Activated naive CD4-positive, alpha-beta T cell treated with anti-CD3 and anti-CD28 coated beads for 36 hours (primary cell): ENCODE results near the gene SAMD4A. TPM values are rescaled to one million over a fixed set of nuclear protein-coding genes. Genes with fewer than 3 reads are reported as not detected.

Source experiments
- CTCF ChIA-PET: fragments of 350-600 bp; sonication (Branson Sonifier 250); formaldehyde crosslinking; loops from one replicate; lab custom pipeline; 2021; ENCODE audit warnings: antibody characterized with exemption; lab: Charles Lee
- DNase-seq: peaks from one replicate; pipeline ENCODE4 v3.0.0-alpha.2; 2020
- H3K27ac Mint-ChIP-seq: one replicate; pipeline ENCODE4 v1.8.0; 2021; ENCODE audit warnings: mild to moderate bottlenecking, mixed read lengths
- H3K27me3 Mint-ChIP-seq: one replicate; pipeline ENCODE4 v1.8.0; 2021; ENCODE audit warnings: low read depth, mixed read lengths
- H3K36me3 Mint-ChIP-seq: one replicate; pipeline ENCODE4 v1.8.0; 2021; ENCODE audit warnings: low read depth, mixed read lengths
- H3K4me1 Mint-ChIP-seq: one replicate; pipeline ENCODE4 v1.8.0; 2021; ENCODE audit warnings: low read depth, mixed read lengths
- H3K4me3 Mint-ChIP-seq: one replicate; pipeline ENCODE4 v1.8.0; 2021; ENCODE audit warnings: mild to moderate bottlenecking, moderate library complexity, mixed read lengths
- H3K9me3 Mint-ChIP-seq: one replicate; pipeline ENCODE4 v1.8.0; 2021; ENCODE audit warnings: mixed read lengths
- intact Hi-C: fragments of 100-400 bp; cut with micrococcal nuclease; formaldehyde crosslinking; loops from one replicate; pipeline ENCODE4 v1.15.1; 2023
- total RNA-seq, 2 experiments: library from RNA; stranded (reverse); gene quantifications; one replicate each; pipeline ENCODE4 v1.2.3, GENCODE V29; 2021

Gene SAMD4A
- total RNA-seq, 2 experiments from 2014 or later: 4.7 to 4.9 TPM

DNA sequence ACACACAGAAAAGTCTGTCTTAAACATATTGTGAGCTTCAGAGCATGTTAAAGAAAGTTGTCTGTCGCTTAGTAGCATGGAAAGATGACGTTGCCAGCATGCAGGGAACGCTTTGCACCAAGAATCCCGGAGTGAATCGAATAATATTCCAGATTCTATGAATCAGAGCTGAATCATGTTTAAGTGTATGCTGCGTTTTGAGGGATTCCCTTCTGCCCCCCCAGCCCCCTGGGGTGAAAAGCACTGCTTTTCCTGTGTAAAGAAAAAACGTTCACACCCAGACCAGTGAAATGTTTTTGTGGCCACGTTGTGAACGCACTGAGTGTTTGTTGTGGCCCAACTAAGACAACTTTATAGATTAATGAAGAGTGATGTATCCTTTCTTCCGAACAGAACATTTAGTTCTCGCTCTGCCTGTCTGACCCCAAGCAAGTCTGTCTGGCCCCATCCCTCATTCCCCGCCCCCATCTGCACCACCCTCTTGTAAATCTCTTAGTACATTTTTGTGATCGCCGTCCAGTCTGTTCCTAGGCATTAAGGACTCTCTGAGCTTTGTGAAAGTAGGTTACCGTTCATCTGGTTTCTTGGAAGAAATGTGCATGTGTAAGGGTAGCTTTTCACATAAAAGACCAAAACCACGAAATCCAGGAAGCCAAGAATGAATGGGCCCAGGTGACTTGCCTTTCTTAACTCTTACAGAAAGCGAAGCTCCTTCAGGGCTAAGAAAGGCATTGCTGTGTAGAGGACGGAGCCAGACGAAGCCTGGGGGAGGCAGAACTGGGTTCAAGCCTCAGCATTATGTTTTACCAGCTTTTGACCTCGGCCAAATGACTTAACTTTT, 103.0 kb downstream of the SAMD4A start:
- DNase-seq: peak; percentile 51
- intact Hi-C loops: loop anchor here (1.0 to 2.0 kb wide), 3 partner anchors 21 to 103 kb away; no protein-coding TSS in a partner anchor
- H3K9me3 Mint-ChIP-seq: no peaks in the 10 kb centered on the region
- H3K27ac Mint-ChIP-seq: no peak overlapping the region
- peaks cover 6% of the 10 kb centered on the region for H3K27me3 Mint-ChIP-seq
- peaks cover 30% of the 10 kb centered on the region for H3K4me1 Mint-ChIP-seq
- no peak overlapping the region for H3K4me3 Mint-ChIP-seq
- CTCF ChIA-PET: interaction anchor here (0.6 to 3.7 kb wide), 7 partner anchors 21 to 108 kb away, joined by 3 to 32 read pairs (median 4); no protein-coding TSS in a partner anchor
- peaks cover 1% of the 10 kb centered on the region for H3K36me3 Mint-ChIP-seq

GRCh38 chr14:54671537-54671936, 104.6 kb downstream of the SAMD4A start:
- H3K36me3 Mint-ChIP-seq: peaks cover 1% of the 10 kb centered on the region
- no peaks in the 10 kb centered on the region for H3K9me3 Mint-ChIP-seq
- intact Hi-C loops: loop anchor here (2.0 kb wide), 2 partner anchors 19 to 25 kb away; no protein-coding TSS in a partner anchor
- H3K4me1 Mint-ChIP-seq: peaks cover 21% of the 10 kb centered on the region
- CTCF ChIA-PET: interaction anchor here (0.6 to 3.7 kb wide), 4 partner anchors 60 to 107 kb away, joined by 3 to 32 read pairs (median 8); no protein-coding TSS in a partner anchor
- no peak overlapping the region for H3K4me3 Mint-ChIP-seq
- no peak overlapping the region for H3K27ac Mint-ChIP-seq
- H3K27me3 Mint-ChIP-seq: peaks cover 6% of the 10 kb centered on the region
- DNase-seq: no peak

- Mint-ChIP-seq H3K36me3 (peaks cover 1% of the 10 kb centered on the region), H3K9me3 (no peaks in the 10 kb centered on the region), H3K4me3 (no peak overlapping the region), H3K27me3 (peaks cover 6% of the 10 kb centered on the region), H3K27ac (no peak overlapping the region), H3K4me1 (peaks cover 25% of the 10 kb centered on the region)
- no peak for DNase-seq
- intact Hi-C loops: loop anchor here (1.0 kb wide), 1 partner anchor 45 kb away; no protein-coding TSS in a partner anchor
- CTCF ChIA-PET: interaction anchor here (0.6 to 3.7 kb wide), 6 partner anchors 60 to 126 kb away, joined by 3 to 32 read pairs (median 3); no protein-coding TSS in a partner anchor
These were observed 105.3 kb downstream of the SAMD4A start for GRCh38 chr14:54672181-54672580.

GRCh38 chr14:54672688-54673087, 105.8 kb downstream of the SAMD4A start:
- Mint-ChIP-seq H3K27ac (no peak overlapping the region), H3K9me3 (no peaks in the 10 kb centered on the region), H3K27me3 (peaks cover 6% of the 10 kb centered on the region), H3K36me3 (peaks cover 1% of the 10 kb centered on the region), H3K4me3 (no peak overlapping the region), H3K4me1 (peaks cover 28% of the 10 kb centered on the region)
- intact Hi-C loops: loop anchor here (1.0 kb wide), 1 partner anchor 45 kb away; no protein-coding TSS in a partner anchor
- CTCF ChIA-PET: interaction anchor here (1.0 to 1.3 kb wide), 5 partner anchors 18 to 125 kb away, joined by 3 to 6 read pairs (median 3); no protein-coding TSS in a partner anchor
- DNase-seq: no peak

GRCh38 chr14:54673193-54674045, 106.5 kb downstream of the SAMD4A start:
- CTCF ChIA-PET: interaction anchor here (1.0 to 1.3 kb wide), 4 partner anchors 17 to 109 kb away, joined by 3 to 6 read pairs (median 4); no protein-coding TSS in a partner anchor
- H3K27me3 Mint-ChIP-seq: peaks cover 6% of the 10 kb centered on the region
- DNase-seq: no peak
- no peak overlapping the region for H3K27ac Mint-ChIP-seq
- intact Hi-C loops: no loop called here
- no peak overlapping the region for H3K4me3 Mint-ChIP-seq
- H3K4me1 Mint-ChIP-seq: peaks cover 28% of the 10 kb centered on the region
- H3K36me3 Mint-ChIP-seq: peaks cover 1% of the 10 kb centered on the region
- H3K9me3 Mint-ChIP-seq: no peaks in the 10 kb centered on the region

GRCh38 chr14:54674046-54674741, 107.3 kb downstream of the SAMD4A start:
- CTCF ChIA-PET: interaction anchor here (1.0 to 1.1 kb wide), 2 partner anchors 11 to 16 kb away, joined by 3 to 6 read pairs; no protein-coding TSS in a partner anchor
- no peak overlapping the region for H3K4me3 Mint-ChIP-seq
- H3K27ac Mint-ChIP-seq: no peak overlapping the region
- H3K36me3 Mint-ChIP-seq: peaks cover 1% of the 10 kb centered on the region
- peaks cover 28% of the 10 kb centered on the region for H3K4me1 Mint-ChIP-seq
- DNase-seq: no peak
- no peaks in the 10 kb centered on the region for H3K9me3 Mint-ChIP-seq
- intact Hi-C loops: no loop called here
- peaks cover 6% of the 10 kb centered on the region for H3K27me3 Mint-ChIP-seq

GRCh38 chr14:54675236-54676128, 108.6 kb downstream of the SAMD4A start:
- CTCF ChIA-PET: interaction anchor here (0.6 to 1.1 kb wide), 3 partner anchors 12 to 15 kb away, joined by 3 to 5 read pairs (median 3); no protein-coding TSS in a partner anchor
- peaks cover 6% of the 10 kb centered on the region for H3K27me3 Mint-ChIP-seq
- intact Hi-C loops: no loop called here
- no peaks in the 10 kb centered on the region for H3K9me3 Mint-ChIP-seq
- peaks cover 1% of the 10 kb centered on the region for H3K36me3 Mint-ChIP-seq
- peaks cover 18% of the 10 kb centered on the region for H3K4me1 Mint-ChIP-seq
- DNase-seq: no peak
- no peak overlapping the region for H3K4me3 Mint-ChIP-seq
- no peak overlapping the region for H3K27ac Mint-ChIP-seq

DNA sequence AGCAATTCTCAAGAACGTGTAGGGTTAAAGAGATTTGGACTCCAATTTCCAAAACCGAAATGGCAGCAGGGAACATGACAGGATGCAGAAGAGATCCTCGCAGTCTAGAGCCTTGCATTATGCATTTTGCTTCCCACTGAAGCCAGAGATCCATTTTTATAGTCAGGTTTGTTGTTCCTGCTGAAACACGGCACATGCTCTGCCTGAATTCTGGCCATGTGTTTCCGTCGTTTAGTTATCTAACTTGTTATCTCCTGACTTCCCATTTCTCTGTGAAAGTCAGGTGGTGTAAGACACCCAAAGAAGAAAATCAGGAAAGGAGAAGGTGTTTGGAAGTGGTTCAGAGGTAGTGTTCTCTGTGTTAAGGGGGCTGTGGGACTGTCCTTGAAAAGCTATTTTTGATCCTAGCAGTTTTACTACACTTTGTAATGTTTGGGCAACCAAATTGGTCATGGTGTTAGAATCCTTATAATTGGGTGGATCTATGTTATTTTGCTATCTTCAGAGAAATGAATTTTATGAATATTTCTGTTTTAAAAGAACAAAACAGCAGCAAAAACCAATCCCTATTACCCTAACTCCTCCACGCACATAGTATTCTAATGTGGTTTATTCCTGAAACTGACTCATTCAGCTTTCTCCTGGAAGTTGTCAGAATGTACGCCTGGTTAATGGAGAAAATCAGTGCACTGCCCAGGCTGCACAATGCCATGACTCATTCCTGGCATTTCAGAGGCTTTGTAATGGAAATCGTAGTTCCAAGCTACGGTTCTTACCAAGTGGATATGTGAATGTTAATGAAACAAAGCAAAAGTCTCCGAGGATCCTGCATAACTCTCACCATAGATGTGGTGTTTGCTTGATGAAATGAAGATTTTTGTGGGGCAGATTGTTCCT, 110.1 kb downstream of the SAMD4A start:
- intact Hi-C loops: no loop called here
- H3K27me3 Mint-ChIP-seq: no peaks in the 10 kb centered on the region
- H3K4me3 Mint-ChIP-seq: no peak overlapping the region
- DNase-seq: no peak
- CTCF ChIA-PET: no interaction called here
- H3K4me1 Mint-ChIP-seq: peaks cover 10% of the 10 kb centered on the region
- H3K36me3 Mint-ChIP-seq: no peaks in the 10 kb centered on the region
- no peaks in the 10 kb centered on the region for H3K9me3 Mint-ChIP-seq
- H3K27ac Mint-ChIP-seq: no peak overlapping the region

DNA sequence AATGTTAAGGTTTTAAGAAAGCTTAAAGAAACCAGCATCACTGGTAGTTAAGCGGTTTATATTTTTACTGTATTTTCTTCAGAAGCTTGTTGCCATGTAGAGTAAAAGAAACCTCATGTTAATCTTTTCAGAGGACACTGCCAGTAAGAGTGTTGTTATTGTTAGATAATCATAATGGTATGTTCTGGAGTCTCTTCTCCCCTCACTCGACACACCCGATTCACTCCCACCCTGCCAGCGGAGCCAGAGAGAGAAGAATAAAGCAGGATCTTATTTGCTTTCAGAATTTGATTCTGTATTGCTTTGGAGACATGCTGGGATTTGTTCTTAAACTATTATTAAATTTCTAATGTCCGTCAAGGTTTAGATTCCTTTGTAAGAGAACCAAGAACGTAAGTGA, 113.7 kb downstream of the SAMD4A start:
- Mint-ChIP-seq H3K27ac (no peak overlapping the region), H3K4me3 (no peak overlapping the region), H3K27me3 (no peaks in the 10 kb centered on the region), H3K36me3 (no peaks in the 10 kb centered on the region), H3K4me1 (peaks cover 9% of the 10 kb centered on the region), H3K9me3 (no peaks in the 10 kb centered on the region)
- no peak for DNase-seq
- intact Hi-C loops: no loop called here
- CTCF ChIA-PET: no interaction called here

DNA sequence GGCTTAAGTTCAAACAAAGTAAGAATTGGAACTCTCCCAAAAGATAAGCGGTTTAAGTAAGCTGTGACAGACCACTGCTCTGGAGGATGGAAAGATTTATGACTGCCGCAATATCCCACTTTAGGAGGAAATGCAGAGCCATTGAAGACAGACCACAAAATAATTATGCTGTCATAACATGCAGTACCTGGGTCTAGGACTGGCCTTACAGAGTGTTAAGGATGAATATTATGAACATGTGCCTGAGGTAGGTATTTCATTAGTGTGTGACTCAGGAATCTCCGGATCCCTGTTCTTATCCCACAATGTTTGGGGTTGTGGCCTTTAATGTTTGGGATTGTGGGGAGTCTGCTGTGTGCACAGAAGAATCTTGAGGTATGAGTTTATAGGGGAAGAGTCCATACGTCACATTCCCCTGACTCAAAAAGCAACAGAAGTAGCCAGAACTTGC, 114.9 kb downstream of the SAMD4A start:
- intact Hi-C loops: no loop called here
- H3K36me3 Mint-ChIP-seq: no peaks in the 10 kb centered on the region
- no peak overlapping the region for H3K27ac Mint-ChIP-seq
- H3K4me3 Mint-ChIP-seq: no peak overlapping the region
- no peak for DNase-seq
- CTCF ChIA-PET: no interaction called here
- H3K27me3 Mint-ChIP-seq: no peaks in the 10 kb centered on the region
- H3K9me3 Mint-ChIP-seq: no peaks in the 10 kb centered on the region
- H3K4me1 Mint-ChIP-seq: peaks cover 6% of the 10 kb centered on the region
